GM12878 (cell line): ENCODE data around the gene MRPL2. TPM values are rescaled to one million over a fixed set of nuclear protein-coding genes. Genes with fewer than 3 reads are reported as not detected.

ENCODE experiments used
- ATAC-seq: fragments of 200-7000 bp; cut with Tn5 transposase; 3 replicates; pipeline ENCODE4 v1.9.1; 2020; ENCODE audit warnings: mild to moderate bottlenecking, moderate library complexity
- BruUV-seq: library from RNA; stranded (reverse); fragments of 400-500 nt; replicated peaks from 2 replicates; lab custom pipeline; 2021; lab: Mats Ljungman, UMichigan
- CTCF ChIA-PET: fragments of 300-600 bp; sonication (Branson Sonifier 250); formaldehyde crosslinking; extraction: SDS; loops from one replicate; lab custom pipeline; 2021; ENCODE audit warnings: inconsistent platforms; lab: Yijun Ruan, JAX
- POLR2A ChIA-PET: fragments of 350-600 bp; formaldehyde crosslinking; extraction: SDS; loops from one replicate; lab custom pipeline; 2021; ENCODE audit warnings: inconsistent platforms; lab: Charles Lee
- RAD21 ChIA-PET: fragments of 300-600 bp; sonication (Branson Sonifier 250); formaldehyde crosslinking; loops from one replicate; lab custom pipeline; 2023; ENCODE audit warnings: antibody characterized with exemption; ENCODE audit not compliant: unreplicated experiment; lab: Charles Lee
- SMC1A ChIA-PET: fragments of 300-600 bp; sonication (Branson Sonifier 250); formaldehyde crosslinking; loops from one replicate; lab custom pipeline; 2023; ENCODE audit not compliant: unreplicated experiment, uncharacterized antibody; lab: Charles Lee
- DNase-seq: peaks from one replicate; pipeline ENCODE4 v3.0.0-alpha.2; 2011; ENCODE audit warnings: low read depth, low spot score
- FAIRE-seq: peaks from 3 replicates; lab custom pipeline; 2011; peaks lifted over from hg19 to GRCh38; lab: Jason Lieb, UNC
- H2AFZ ChIP-seq: 2 replicates; pipeline ENCODE4 v1.6.0; 2011; ENCODE audit warnings: low read depth, low read length, control low read depth; ENCODE audit not compliant: control insufficient read depth
- H3K27ac ChIP-seq: 2 replicates; pipeline ENCODE4 v1.5.1; 2011; ENCODE audit warnings: control low read depth; ENCODE audit not compliant: control insufficient read depth, insufficient read depth
- H3K27me3 ChIP-seq, 2 experiments: replicated peaks in 1 of 2; 2 replicates each; pipeline versions ENCODE4 v1.6.0 to v1.6.1; 2011; ENCODE audit warnings: low read length in 1 of 2; ENCODE audit not compliant: control insufficient read depth in 2 of 2, insufficient read depth in 2 of 2
- H3K36me3 ChIP-seq, 2 experiments: 2 replicates each; pipeline ENCODE4 v1.5.1; 2011; ENCODE audit warnings: low read length in 1 of 2; ENCODE audit not compliant: control insufficient read depth in 2 of 2, insufficient read depth in 2 of 2
- H3K4me1 ChIP-seq: 2 replicates; pipeline ENCODE4 v1.6.1; 2011; ENCODE audit warnings: mild to moderate bottlenecking, low read length, moderate library complexity, mixed read lengths; ENCODE audit not compliant: control insufficient read depth, insufficient read depth
- H3K4me2 ChIP-seq: 2 replicates; pipeline ENCODE4 v1.6.0; 2011; ENCODE audit warnings: control low read depth; ENCODE audit not compliant: control insufficient read depth, insufficient read depth
- H3K4me3 ChIP-seq: fragments of 200-600 bp; sonication (generic); 2 replicates; pipeline ENCODE4 v1.5.1; 2016
- H3K79me2 ChIP-seq: 2 replicates; pipeline ENCODE4 v1.6.0; 2011; ENCODE audit warnings: low read length; ENCODE audit not compliant: control insufficient read depth, insufficient read depth
- H3K9ac ChIP-seq: 2 replicates; pipeline ENCODE4 v1.8.0; 2011; ENCODE audit warnings: low read length, control low read depth, mixed read lengths; ENCODE audit not compliant: control insufficient read depth, insufficient read depth
- H3K9me3 ChIP-seq: replicated peaks from 3 replicates; pipeline ENCODE4 v1.5.1; 2011; ENCODE audit warnings: mild to moderate bottlenecking, low read length; ENCODE audit not compliant: control insufficient read depth, insufficient read depth
- H4K20me1 ChIP-seq: 2 replicates; pipeline ENCODE4 v1.6.0; 2011; ENCODE audit not compliant: control insufficient read depth, insufficient read depth
- ASH2L ChIP-seq: fragments of 300-600, 200-600 bp; sonication (generic); IDR thresholded peaks from 2 replicates; pipeline ENCODE4 v1.6.1; 2017; ENCODE audit warnings: low read depth, mild to moderate bottlenecking, borderline replicate concordance
- MEF2B ChIP-seq: fragments of 450-650 bp; IDR thresholded peaks from 2 replicates; pipeline ENCODE4 v1.6.1; 2018; ENCODE audit warnings: mild to moderate bottlenecking, moderate library complexity; ENCODE audit not compliant: partially characterized antibody, poor library complexity, severe bottlenecking
- MLLT1 ChIP-seq: fragments of 450-650 bp; IDR thresholded peaks from 2 replicates; pipeline ENCODE4 v1.6.1; 2016; ENCODE audit warnings: mild to moderate bottlenecking
- NFXL1 ChIP-seq: fragments of 450-650 bp; IDR thresholded peaks from 2 replicates; pipeline ENCODE4 v1.6.1; 2017; ENCODE audit warnings: antibody characterized with exemption, mild to moderate bottlenecking, borderline replicate concordance
- PKNOX1 ChIP-seq: fragments of 450-650 bp; IDR thresholded peaks from 2 replicates; pipeline ENCODE4 v1.6.1; 2016; ENCODE audit warnings: mild to moderate bottlenecking
- POLR2A ChIP-seq: IDR thresholded peaks from 2 replicates; pipeline ENCODE4 v1.6.1; 2011; ENCODE audit warnings: low read depth, mild to moderate bottlenecking, low read length
- RCOR1 ChIP-seq: conservative IDR thresholded peaks from 2 replicates; pipeline ENCODE4 v1.6.1; 2012; ENCODE audit warnings: low read depth, low read length, improper control_type of control experiment
- SMC3 ChIP-seq: IDR thresholded peaks from 2 replicates; pipeline ENCODE4 v1.6.1; 2011; ENCODE audit warnings: low read length, improper control_type of control experiment, borderline replicate concordance
- SUPT20H ChIP-seq: IDR thresholded peaks from 2 replicates; pipeline ENCODE4 v1.6.1; 2011; ENCODE audit warnings: low read depth, mild to moderate bottlenecking, low read length, moderate library complexity, borderline replicate concordance; ENCODE audit not compliant: control insufficient read depth
- TBL1XR1 ChIP-seq: IDR thresholded peaks from 2 replicates; pipeline ENCODE4 v1.6.1; 2012; ENCODE audit warnings: low read depth, low read length, improper control_type of control experiment
- WGBS: methylation state at CpG from one replicate; pipeline ENCODE4 v1.1.6; 2016; ENCODE audit warnings: low lambda C conversion rate; ENCODE audit not compliant: insufficient replicate concordance, insufficient coverage; ENCODE audit errors: missing lambda C conversion rate; 5-methylcytosine and 5-hydroxymethylcytosine counted together
- in situ Hi-C: fragments of 300-500 bp; cut with MboI; formaldehyde crosslinking; loops from 9 replicates; pipeline ENCODE4 v1.14.3; 2018; ENCODE audit warnings: mixed read lengths
- intact Hi-C: fragments of 100-400 bp; cut with micrococcal nuclease; formaldehyde crosslinking; loops from one replicate; pipeline ENCODE4 v1.14.2; 2022; ENCODE audit not compliant: unreplicated experiment
- polyA plus RNA-seq, 11 experiments: library from polyadenylated mRNA; depleted of rRNA in 4 of 11; unstranded in 6 of 11; stranded (reverse) in 5 of 11; fragments of >200 nt; fragmentation: Nextera tagmentation in 4 of 11; fragmentation: Illumina TruSeq in 1 of 11; extraction: Ambion mirVana in 4 of 11; extraction: Trizol in 1 of 11; gene quantifications; 1 replicate in 1 of 11; 2 replicates in 10 of 11; pipeline versions ENCODE4 v1.2.1 to v1.2.3, GENCODE V29; 2011 to 2016; ENCODE audit warnings: inconsistent platforms in 2 of 11, missing spikeins in 2 of 11, low read depth in 1 of 11
- total RNA-seq, 4 experiments: library from RNA; depleted of rRNA in 3 of 4; stranded (reverse); fragments of >200 nt in 3 of 4; fragmentation: Illumina TruSeq in 1 of 4; extraction: Trizol in 1 of 4; gene quantifications; 2 replicates each; pipeline versions ENCODE4 v1.2.1 to v1.2.3, GENCODE V29; 2013 to 2021

MRPL2 gene
- total and polyA plus RNA-seq, 10 of the 15 experiments (the other 5 are each of a cell fraction or from before 2014, with no cell fraction given), result 29.7 to 125 (median 50.2) TPM

- ChIA-PET POLR2A (interaction anchor here (0.6 to 1.8 kb wide), 3 partner anchors 48 to 438 kb away, joined by 3 to 4 read pairs (median 4); partner anchors contain the start of gene PPP2R5D), CTCF (interaction anchor here (0.6 to 1.0 kb wide), 3 partner anchors 96 to 481 kb away, joined by 3 to 5 read pairs (median 3); no protein-coding TSS in a partner anchor), RAD21 (no interaction called here), SMC1A (no interaction called here)
- Histone ChIP-seq H3K27me3 (no peaks in the 10 kb centered on the region), H3K4me2 (no peak overlapping the region), H3K4me3 (no peak overlapping the region), H3K79me2 (peaks cover 12% of the 10 kb centered on the region), H3K4me1 (peaks cover 13% of the 10 kb centered on the region), H2AFZ (no peak overlapping the region), H3K9ac (no peak overlapping the region), H3K9me3 (no peaks in the 10 kb centered on the region), H3K27ac (no peak overlapping the region), H3K36me3 (peaks cover 10 to 40% of the 10 kb centered on the region in 2 experiments; a peak in 3 of 4 replicates), H4K20me1 (no peaks in the 10 kb centered on the region)
- FAIRE-seq (no peak), DNase-seq (no peak), ATAC-seq (no peak)
- 80% methylated on average over 7 of the region's 7 CpGs for WGBS
- BruUV-seq, result no TSS peak
- intact Hi-C loops, result no loop called here
- in situ Hi-C loops, result no loop called here
- TF ChIP-seq POLR2A (peak; percentile 37; the same call in 1 of the 2 replicates), TBL1XR1 (no peak), SMC3 (no peak)
Observed at GRCh38 chr6:43047998-43048397, 11.2 kb downstream of the MRPL2 start.

GRCh38 chr6:43045371-43045930 lies 13.8 kb downstream of the MRPL2 start:
- in situ Hi-C loops (no loop called here), intact Hi-C loops (no loop called here)
- BruUV-seq, result no TSS peak
- no peaks in the 10 kb centered on the region for H3K4me1 ChIP-seq
- H2AFZ ChIP-seq, result no peak overlapping the region
- ChIA-PET SMC1A (no interaction called here), RAD21 (no interaction called here), POLR2A (interaction anchor here (0.5 kb wide), 1 partner anchor 60 kb away, joined by 4 read pairs; no protein-coding TSS in a partner anchor), CTCF (no interaction called here)
- ATAC-seq (no peak), FAIRE-seq (no peak), DNase-seq (no peak)
- no peak overlapping the region for H3K9ac ChIP-seq
- TF ChIP-seq MEF2B, result no peak
- TF ChIP-seq RCOR1, result no peak
- no peak for TF ChIP-seq NFXL1
- no peak for TF ChIP-seq ASH2L
- TF ChIP-seq PKNOX1, result no peak
- TF ChIP-seq MLLT1, result no peak
- TF ChIP-seq SUPT20H, result no peak
- no peak overlapping the region for H3K4me3 ChIP-seq
- no peaks in the 10 kb centered on the region for H3K79me2 ChIP-seq
- H4K20me1 ChIP-seq, result no peaks in the 10 kb centered on the region
- H3K36me3 ChIP-seq, result peaks cover 10 to 32% of the 10 kb centered on the region in 2 experiments; a peak in 3 of 4 replicates
- H3K27ac ChIP-seq, result no peak overlapping the region
- H3K4me2 ChIP-seq, result no peak overlapping the region
- no peaks in the 10 kb centered on the region for H3K27me3 ChIP-seq
- WGBS, result over 99% methylated on average over 11 of the region's 11 CpGs
- no peaks in the 10 kb centered on the region for H3K9me3 ChIP-seq
